LNCAP (cell line): ENCODE results near the gene PSMC3.

Source experiments
- TF ChIP-seq, protein P1 (sequence below): fragments of 450-650 bp; IDR thresholded peaks from 2 replicates; pipeline ENCODE4 v1.5.1; 2017; ENCODE audit warnings: mild to moderate bottlenecking

The PSMC3 gene

DNA sequence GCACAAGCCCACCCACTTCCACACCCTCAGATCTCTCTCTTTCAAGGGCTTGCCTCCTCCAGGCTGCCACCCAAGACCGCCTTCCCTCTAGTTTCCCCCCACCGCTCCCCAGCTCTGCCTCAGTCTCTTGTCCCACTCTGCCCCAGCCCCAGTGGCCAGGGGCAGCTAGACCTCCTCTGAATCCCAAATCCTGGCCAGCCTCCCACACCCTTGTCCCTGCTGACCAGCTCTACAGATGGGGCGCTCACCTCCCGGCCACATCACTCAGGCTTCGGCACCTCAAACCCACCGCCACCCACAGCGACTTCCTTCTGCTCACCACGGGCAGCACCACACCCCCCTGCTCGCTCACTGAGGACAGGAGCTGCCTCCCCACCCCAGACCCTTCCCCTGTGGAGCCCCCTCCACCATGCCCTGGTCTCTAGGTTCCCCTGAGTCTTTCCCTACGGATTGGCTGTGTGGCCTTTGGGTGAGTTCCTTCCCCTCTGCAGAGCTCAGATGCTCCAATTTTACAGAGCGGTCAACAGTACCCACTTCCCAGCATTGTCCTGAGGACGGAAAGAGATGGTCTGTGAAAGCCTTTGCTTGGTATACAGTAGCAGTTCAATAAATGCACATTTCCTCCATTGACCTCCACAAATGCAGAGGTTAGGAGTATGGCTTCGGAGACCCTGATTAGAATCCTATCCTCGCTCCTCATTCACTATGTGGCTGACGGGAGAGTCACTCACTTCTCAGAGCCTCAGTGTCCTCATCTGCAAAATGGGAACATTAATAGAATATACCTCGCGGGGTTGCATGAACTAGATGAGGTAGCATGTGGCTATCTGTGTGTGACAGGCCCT is 36.4 kb downstream of the PSMC3 start:
- TF ChIP-seq, protein P1, sequence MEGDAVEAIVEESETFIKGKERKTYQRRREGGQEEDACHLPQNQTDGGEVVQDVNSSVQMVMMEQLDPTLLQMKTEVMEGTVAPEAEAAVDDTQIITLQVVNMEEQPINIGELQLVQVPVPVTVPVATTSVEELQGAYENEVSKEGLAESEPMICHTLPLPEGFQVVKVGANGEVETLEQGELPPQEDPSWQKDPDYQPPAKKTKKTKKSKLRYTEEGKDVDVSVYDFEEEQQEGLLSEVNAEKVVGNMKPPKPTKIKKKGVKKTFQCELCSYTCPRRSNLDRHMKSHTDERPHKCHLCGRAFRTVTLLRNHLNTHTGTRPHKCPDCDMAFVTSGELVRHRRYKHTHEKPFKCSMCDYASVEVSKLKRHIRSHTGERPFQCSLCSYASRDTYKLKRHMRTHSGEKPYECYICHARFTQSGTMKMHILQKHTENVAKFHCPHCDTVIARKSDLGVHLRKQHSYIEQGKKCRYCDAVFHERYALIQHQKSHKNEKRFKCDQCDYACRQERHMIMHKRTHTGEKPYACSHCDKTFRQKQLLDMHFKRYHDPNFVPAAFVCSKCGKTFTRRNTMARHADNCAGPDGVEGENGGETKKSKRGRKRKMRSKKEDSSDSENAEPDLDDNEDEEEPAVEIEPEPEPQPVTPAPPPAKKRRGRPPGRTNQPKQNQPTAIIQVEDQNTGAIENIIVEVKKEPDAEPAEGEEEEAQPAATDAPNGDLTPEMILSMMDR: no peak

DNA sequence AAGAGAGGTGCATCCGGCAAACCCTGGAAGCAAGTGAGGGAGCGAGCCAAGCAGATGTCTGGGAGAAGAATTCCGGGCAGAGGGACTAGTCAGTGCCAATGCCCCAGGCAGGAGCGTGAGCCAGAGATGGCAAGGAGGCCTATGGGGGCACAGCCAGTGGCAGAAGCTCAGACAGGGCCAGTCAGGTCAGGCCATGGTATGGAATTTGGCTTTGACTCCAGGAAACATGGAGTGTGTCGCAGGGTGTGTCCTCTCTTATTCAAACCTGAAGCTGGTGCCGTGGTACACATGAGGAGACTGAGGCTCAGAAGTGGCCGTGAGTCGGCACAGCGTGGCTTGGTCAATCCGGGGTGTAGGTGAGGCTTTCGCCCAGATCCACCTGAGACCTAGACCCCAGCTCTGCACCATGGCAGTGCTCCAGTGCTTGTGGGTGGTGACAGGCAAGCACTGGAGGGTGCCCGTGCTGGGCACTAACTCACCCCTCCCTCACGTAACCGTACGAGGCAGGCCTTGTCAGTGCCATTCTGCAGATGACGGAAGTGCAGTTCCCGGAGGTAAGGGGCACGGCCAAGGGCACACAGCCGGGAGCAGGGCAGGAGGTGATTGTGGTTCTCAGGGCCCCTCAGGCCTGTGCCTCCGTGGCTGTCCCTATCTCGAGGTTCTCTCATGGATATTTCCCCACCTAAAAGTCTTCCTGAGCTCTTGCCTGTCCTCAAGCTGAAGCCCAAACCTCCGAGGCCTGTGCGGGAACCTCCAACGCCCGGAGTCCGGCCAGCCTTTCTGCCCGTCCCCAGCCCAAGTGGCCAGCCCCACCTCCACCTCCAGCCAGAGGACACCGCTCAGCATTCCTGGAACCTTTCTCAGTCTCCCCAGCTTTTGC is 37.3 kb downstream of the PSMC3 start:
- TF ChIP-seq, protein P1: no peak

DNA sequence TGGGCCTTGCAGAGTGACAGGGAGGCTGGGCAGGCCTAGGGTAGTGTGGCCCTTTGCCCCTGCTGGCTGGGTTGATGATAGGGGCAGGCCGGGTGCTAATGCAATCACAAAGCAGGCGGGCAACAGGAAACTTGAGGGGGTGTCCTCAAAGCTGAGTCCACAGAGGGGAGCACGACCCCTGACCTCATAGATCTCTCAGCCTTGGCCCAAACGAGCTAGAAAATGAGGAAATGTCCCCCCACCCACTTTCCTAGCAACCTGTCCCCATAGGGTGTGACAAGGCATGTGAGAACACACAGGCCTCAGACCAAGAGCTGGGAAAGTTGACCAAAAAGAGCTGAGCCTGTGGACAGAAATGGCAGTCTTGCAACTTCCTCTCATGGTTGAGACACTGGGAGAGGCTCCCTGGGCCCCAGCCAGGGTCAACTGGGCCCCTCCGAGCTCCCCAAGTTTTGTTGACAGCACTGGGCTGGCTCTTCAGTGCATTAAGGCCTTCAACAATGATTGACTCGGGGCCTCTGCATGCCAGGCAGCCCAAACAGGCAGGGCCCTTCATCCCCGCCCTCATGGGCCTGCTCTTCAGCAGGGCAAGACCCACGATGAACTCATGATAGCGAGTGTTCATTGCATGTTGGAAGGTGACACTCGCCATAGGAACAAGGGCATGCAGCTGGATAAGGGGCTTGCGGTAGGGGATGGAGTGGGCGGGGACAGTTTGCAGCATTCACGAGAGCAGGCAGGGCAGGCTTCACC is 38.1 kb downstream of the PSMC3 start:
- TF ChIP-seq, protein P1: no peak

DNA sequence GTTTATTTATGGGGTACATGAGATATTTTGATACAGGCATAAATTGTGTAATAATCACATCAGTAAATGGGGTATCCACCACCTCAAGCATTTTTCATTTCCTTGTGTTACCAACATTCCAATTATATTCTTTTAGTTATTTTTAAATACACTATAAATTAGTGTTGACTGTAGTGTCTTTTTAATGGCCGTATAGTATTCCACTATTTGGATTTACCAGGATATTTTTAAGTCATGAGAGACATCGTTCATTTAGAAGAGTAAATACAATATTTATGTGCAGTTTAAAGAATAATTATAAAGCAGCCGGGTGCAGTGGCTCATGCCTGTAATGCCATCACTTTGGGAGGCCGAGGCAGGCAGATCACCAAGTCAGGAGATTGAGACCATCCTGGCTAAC is 41.7 kb downstream of the PSMC3 start:
- TF ChIP-seq, protein P1: no peak

DNA sequence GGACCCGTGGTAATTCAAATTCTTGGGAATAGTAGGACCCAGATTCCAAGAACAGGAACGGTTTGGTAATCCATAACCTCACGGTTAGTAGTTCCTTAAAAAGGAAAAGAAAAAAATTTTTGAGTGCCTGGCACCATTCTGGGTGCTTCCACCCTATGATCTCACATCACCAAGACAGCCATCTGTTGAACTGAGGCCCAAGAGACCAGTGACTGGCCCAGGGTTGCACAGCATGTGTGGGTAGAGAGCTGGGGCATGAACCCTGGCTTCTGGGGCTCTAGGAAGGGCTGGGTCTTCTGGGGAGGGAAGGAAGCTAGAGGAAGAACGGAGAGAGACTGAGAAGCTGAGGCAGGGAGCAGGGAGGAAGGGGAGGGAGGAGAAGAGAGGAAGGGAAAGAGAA is 43.2 kb downstream of the PSMC3 start:
- TF ChIP-seq, protein P1: no peak

DNA sequence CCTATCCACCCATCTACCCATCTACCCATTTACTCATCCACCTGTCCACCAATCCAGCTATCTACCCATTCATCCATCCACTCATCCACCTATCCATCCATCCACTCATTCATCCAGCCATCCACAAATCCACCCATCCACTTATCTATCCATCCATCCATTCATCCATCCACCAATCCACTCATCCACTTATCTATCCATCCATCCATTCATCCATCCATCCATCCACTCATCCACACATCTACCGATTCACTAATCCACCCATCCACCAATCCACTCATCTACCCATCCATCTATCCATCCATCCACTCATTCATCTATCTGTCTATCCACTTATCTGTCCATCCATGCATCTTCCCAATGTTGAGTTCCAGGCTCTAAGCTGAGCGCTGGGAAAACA is 46.2 kb downstream of the PSMC3 start:
- TF ChIP-seq, protein P1: no peak

DNA sequence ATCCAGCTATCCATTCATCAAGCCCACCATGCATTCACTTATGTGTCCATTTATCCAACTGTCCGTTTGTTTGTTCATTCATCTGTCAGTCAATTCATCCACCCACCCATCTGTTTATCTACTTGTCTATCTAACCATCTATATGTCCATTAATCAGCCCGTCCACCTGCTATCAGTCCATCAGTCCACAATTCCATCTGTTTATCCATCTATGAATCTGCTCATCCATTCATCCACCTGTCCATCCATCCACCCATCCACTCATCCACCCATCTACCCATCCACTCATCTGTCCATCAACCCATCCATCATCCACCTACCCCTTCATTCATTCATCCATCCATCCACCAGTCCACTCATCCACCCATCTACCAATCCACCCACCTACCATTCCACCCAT is 46.9 kb downstream of the PSMC3 start:
- TF ChIP-seq, protein P1: no peak
